H1 (cell line): Measurements from ENCODE around the gene ZNF468. TPM values are rescaled to one million over a fixed set of nuclear protein-coding genes. Genes with fewer than 3 reads are reported as not detected.

Source experiments
- CTCF ChIA-PET: fragments of 300-600 bp; sonication (Branson Sonifier 250); formaldehyde crosslinking; loops from one replicate; lab custom pipeline; 2021; ENCODE audit not compliant: partially characterized antibody; lab: Charles Lee
- POLR2A ChIA-PET: fragments of 300-600 bp; sonication (Branson Sonifier 250); formaldehyde crosslinking; loops from one replicate; lab custom pipeline; 2021; ENCODE audit warnings: inconsistent platforms; ENCODE audit not compliant: partially characterized antibody; lab: Charles Lee
- DNase-seq, 2 experiments: peaks; one replicate each; pipeline versions ENCODE4 v3.0.0 to v3.0.0-alpha.2; 2010 to 2022; ENCODE audit warnings: low spot score in 2 of 2, low read depth in 1 of 2, mixed read lengths in 1 of 2
- FAIRE-seq: peaks from 2 replicates; lab custom pipeline; 2011; peaks lifted over from hg19 to GRCh38; lab: Jason Lieb, UNC
- H2AFZ ChIP-seq: 2 replicates; pipeline ENCODE4 v1.8.1; 2012; ENCODE audit warnings: low read length, inconsistent platforms
- H2AK5ac ChIP-seq: 2 replicates; pipeline ENCODE4 v1.6.1; 2013; ENCODE audit warnings: low read depth, low read length
- H2BK120ac ChIP-seq: replicated peaks from 2 replicates; pipeline ENCODE3; 2013; ENCODE audit warnings: low read depth, low read length, inconsistent platforms
- H2BK12ac ChIP-seq: 2 replicates; pipeline ENCODE4 v1.6.1; 2013; ENCODE audit warnings: low read depth, low read length
- H2BK15ac ChIP-seq: 2 replicates; pipeline ENCODE4 v1.6.1; 2013; ENCODE audit warnings: low read length
- H2BK20ac ChIP-seq: 2 replicates; pipeline ENCODE4 v1.6.1; 2013; ENCODE audit warnings: low read length
- H2BK5ac ChIP-seq: 2 replicates; pipeline ENCODE4 v1.6.1; 2013; ENCODE audit warnings: low read depth, low read length
- H3K14ac ChIP-seq: 2 replicates; pipeline ENCODE4 v1.6.1; 2013; ENCODE audit warnings: inconsistent platforms; ENCODE audit not compliant: insufficient read length
- H3K18ac ChIP-seq: 2 replicates; pipeline ENCODE4 v1.6.1; 2013; ENCODE audit warnings: low read length; ENCODE audit errors: extremely low read depth
- H3K23ac ChIP-seq: 2 replicates; pipeline ENCODE4 v1.6.1; 2013; ENCODE audit warnings: inconsistent platforms; ENCODE audit not compliant: insufficient read length
- H3K23me2 ChIP-seq: 2 replicates; pipeline ENCODE4 v1.6.1; 2013; ENCODE audit warnings: low read depth, low read length
- H3K27ac ChIP-seq: 2 replicates; pipeline ENCODE4 v1.6.1; 2011; ENCODE audit warnings: low read depth, low read length, inconsistent platforms
- H3K27me3 ChIP-seq, 4 experiments: replicated peaks in 1 of 4; 1 replicate in 1 of 4; 2 replicates in 3 of 4; pipeline versions ENCODE4 v1.6.1 to v1.8.1; 2011 to 2013; ENCODE audit warnings: low read length in 3 of 4, mild to moderate bottlenecking in 3 of 4, inconsistent platforms in 2 of 4, mixed read lengths in 2 of 4, moderate library complexity in 1 of 4; ENCODE audit not compliant: control insufficient read depth in 3 of 4, insufficient read depth in 3 of 4; ENCODE audit errors: extremely low read depth in 1 of 4
- H3K36me3 ChIP-seq, 4 experiments: 2 replicates each; pipeline versions ENCODE4 v1.6.1 to v1.8.1; 2011 to 2013; ENCODE audit warnings: mild to moderate bottlenecking in 4 of 4, low read length in 3 of 4, moderate library complexity in 2 of 4, control low read depth in 1 of 4, inconsistent platforms in 1 of 4; ENCODE audit not compliant: insufficient read depth in 4 of 4, control insufficient read depth in 2 of 4
- H3K4ac ChIP-seq: replicated peaks from 2 replicates; pipeline ENCODE3; 2013; ENCODE audit warnings: low read length, low read depth, mixed read lengths, inconsistent platforms; ENCODE audit not compliant: insufficient read length
- H3K4me1 ChIP-seq, 4 experiments: replicated peaks in 1 of 4; 1 replicate in 1 of 4; 2 replicates in 3 of 4; pipeline versions ENCODE4 v1.6.1 to v1.8.1; 2011 to 2013; ENCODE audit warnings: low read length in 3 of 4, inconsistent platforms in 2 of 4, mixed read lengths in 1 of 4; ENCODE audit not compliant: insufficient read depth in 4 of 4, control insufficient read depth in 3 of 4
- H3K4me2 ChIP-seq, 2 experiments: 2 replicates each; pipeline versions ENCODE4 v1.6.1 to v1.8.1; 2011 to 2013; ENCODE audit warnings: low read depth in 2 of 2, low read length in 2 of 2, control low read depth in 1 of 2, inconsistent platforms in 1 of 2, mild to moderate bottlenecking in 1 of 2; ENCODE audit not compliant: insufficient read depth in 1 of 2
- H3K4me3 ChIP-seq, 4 experiments: fragments of 200-600, 300-600 bp in 1 of 4; sonication (generic), shearing (Covaris generic), sonication (Bioruptor Twin) in 1 of 4; 2 replicates each; pipeline versions ENCODE4 v1.5.1 to v1.8.1; 2011 to 2016; ENCODE audit warnings: low read length in 4 of 4, low read depth in 3 of 4, control low read depth in 2 of 4, inconsistent platforms in 2 of 4, mild to moderate bottlenecking in 2 of 4, mixed read lengths in 1 of 4, moderate library complexity in 1 of 4; ENCODE audit not compliant: insufficient read depth in 2 of 4; ENCODE audit errors: extremely low read depth in 1 of 4
- H3K56ac ChIP-seq: replicated peaks from 2 replicates; pipeline ENCODE3; 2013; ENCODE audit warnings: low read depth, mild to moderate bottlenecking, mixed read lengths, low read length, inconsistent platforms; ENCODE audit not compliant: insufficient read length
- H3K79me1 ChIP-seq: 2 replicates; pipeline ENCODE4 v1.6.1; 2013; ENCODE audit warnings: low read depth, low read length, control low read depth
- H3K79me2 ChIP-seq, 2 experiments: 2 replicates each; pipeline versions ENCODE4 v1.6.1 to v1.8.1; 2012 to 2013; ENCODE audit warnings: low read length in 2 of 2, mild to moderate bottlenecking in 2 of 2, inconsistent platforms in 1 of 2; ENCODE audit not compliant: insufficient read depth in 2 of 2, control insufficient read depth in 1 of 2
- H3K9ac ChIP-seq, 4 experiments: replicated peaks in 1 of 4; 1 replicate in 1 of 4; 2 replicates in 3 of 4; pipeline versions ENCODE4 v1.6.1 to v1.8.1; 2011 to 2013; ENCODE audit warnings: low read depth in 3 of 4, low read length in 3 of 4, control low read depth in 2 of 4, mild to moderate bottlenecking in 2 of 4, moderate library complexity in 2 of 4, inconsistent platforms in 1 of 4; ENCODE audit errors: extremely low read depth in 1 of 4
- H3K9me3 ChIP-seq, 2 experiments: 2 replicates each; pipeline versions ENCODE4 v1.6.1 to v1.8.1; 2012 to 2013; ENCODE audit warnings: mild to moderate bottlenecking in 2 of 2, moderate library complexity in 2 of 2, control low read depth in 1 of 2, inconsistent platforms in 1 of 2, low read depth in 1 of 2, low read length in 1 of 2, mixed read lengths in 1 of 2; ENCODE audit not compliant: insufficient read depth in 2 of 2
- H4K20me1 ChIP-seq, 2 experiments: replicated peaks in 1 of 2; 2 replicates each; pipeline versions ENCODE3 to v1.8.1; 2011 to 2013; ENCODE audit warnings: inconsistent platforms in 2 of 2, low read length in 2 of 2, mild to moderate bottlenecking in 1 of 2; ENCODE audit not compliant: insufficient read depth in 2 of 2, control insufficient read depth in 1 of 2
- H4K5ac ChIP-seq: 2 replicates; pipeline ENCODE4 v1.6.1; 2013; ENCODE audit warnings: low read length, low read depth, mixed read lengths, inconsistent platforms; ENCODE audit not compliant: insufficient read length
- H4K8ac ChIP-seq: 2 replicates; pipeline ENCODE4 v1.8.0; 2013; ENCODE audit warnings: mild to moderate bottlenecking, moderate library complexity, low read length, inconsistent platforms; ENCODE audit not compliant: insufficient read depth; ENCODE audit errors: extremely low read depth
- H4K91ac ChIP-seq: replicated peaks from 2 replicates; pipeline ENCODE3; 2013; ENCODE audit warnings: low read length, mixed read lengths, inconsistent platforms; ENCODE audit not compliant: insufficient read length
- BRCA1 ChIP-seq: IDR thresholded peaks from 2 replicates; pipeline ENCODE4 v1.6.1; 2012; ENCODE audit warnings: low read depth, low read length, improper control_type of control experiment
- CTBP2 ChIP-seq: IDR thresholded peaks from 2 replicates; pipeline ENCODE4 v1.7.0; 2011; ENCODE audit warnings: borderline replicate concordance, mild to moderate bottlenecking, moderate library complexity, mixed read lengths, low read length; ENCODE audit not compliant: insufficient read depth, insufficient read length
- GTF2F1 ChIP-seq: IDR thresholded peaks from 2 replicates; pipeline ENCODE4 v1.6.1; 2012; ENCODE audit warnings: low read depth, low read length, improper control_type of control experiment, borderline replicate concordance
- HDAC2 ChIP-seq, 2 experiments: fragments of 300-600 bp in 1 of 2; sonication (generic) in 1 of 2; IDR thresholded peaks; 2 replicates each; pipeline ENCODE4 v1.6.1; 2011 to 2012; ENCODE audit warnings: low read depth in 2 of 2, low read length in 2 of 2, mild to moderate bottlenecking in 2 of 2, moderate library complexity in 2 of 2, borderline replicate concordance in 1 of 2, inconsistent platforms in 1 of 2
- JUN ChIP-seq: IDR thresholded peaks from 2 replicates; pipeline ENCODE4 v1.6.1; 2011; ENCODE audit warnings: low read depth, mild to moderate bottlenecking, improper control_type of control experiment, low read length
- JUND ChIP-seq: IDR thresholded peaks from 2 replicates; pipeline ENCODE4 v1.6.1; 2011; ENCODE audit warnings: mild to moderate bottlenecking, improper control_type of control experiment, low read length
- KDM1A ChIP-seq: fragments of 200-600, 300-600 bp; sonication (generic); IDR thresholded peaks from 2 replicates; pipeline ENCODE4 v1.7.1; 2016; ENCODE audit warnings: mild to moderate bottlenecking, low read length, borderline replicate concordance
- KDM4A ChIP-seq: IDR thresholded peaks from one replicate; pipeline ENCODE4 v1.7.1; 2012; ENCODE audit warnings: low read depth, mild to moderate bottlenecking, moderate library complexity, low read length, inconsistent platforms; ENCODE audit not compliant: severe bottlenecking
- RAD21 ChIP-seq, 2 experiments: IDR thresholded peaks in 1 of 2; conservative IDR thresholded peaks in 1 of 2; 2 replicates each; pipeline ENCODE4 v1.6.1; 2011; ENCODE audit warnings: low read depth in 2 of 2, low read length in 2 of 2, improper control_type of control experiment in 1 of 2, inconsistent platforms in 1 of 2, mild to moderate bottlenecking in 1 of 2, moderate library complexity in 1 of 2
- RBBP5 ChIP-seq: IDR thresholded peaks from 2 replicates; pipeline ENCODE4 v1.7.1; 2012; ENCODE audit warnings: low read depth, mild to moderate bottlenecking, inconsistent platforms, low read length, moderate library complexity, borderline replicate concordance
- SAP30 ChIP-seq: fragments of 300-600 bp; sonication (generic); IDR thresholded peaks from 2 replicates; pipeline ENCODE4 v1.7.1; 2012; ENCODE audit warnings: low read length, moderate library complexity, mild to moderate bottlenecking, inconsistent platforms; ENCODE audit not compliant: insufficient read depth, insufficient replicate concordance
- TBP ChIP-seq: IDR thresholded peaks from 2 replicates; pipeline ENCODE4 v1.6.1; 2011; ENCODE audit warnings: low read depth, low read length, improper control_type of control experiment
- YY1 ChIP-seq: IDR thresholded peaks from 2 replicates; pipeline ENCODE4 v1.6.1; 2011; ENCODE audit warnings: low read depth, mild to moderate bottlenecking, low read length
- WGBS, 2 experiments: shearing (Covaris generic) in 1 of 2; methylation state at CpG; one replicate each; pipeline versions ENCODE4 v1.1.6 to v1.1.7; 2013 to 2015; ENCODE audit warnings: low lambda C conversion rate in 2 of 2, mixed read lengths in 2 of 2, inconsistent platforms in 1 of 2, low coverage in 1 of 2, missing lambda C conversion rate in 1 of 2; ENCODE audit not compliant: insufficient replicate concordance in 2 of 2, insufficient coverage in 1 of 2, insufficient read length in 1 of 2; ENCODE audit errors: extremely low coverage in 1 of 2, missing lambda C conversion rate in 1 of 2; 5-methylcytosine and 5-hydroxymethylcytosine counted together
- polyA plus RNA-seq, 7 experiments: library from polyadenylated mRNA; depleted of rRNA in 3 of 7; stranded (reverse) in 5 of 7; unstranded in 2 of 7; fragments of >200 nt in 5 of 7; fragments of 200-250 nt in 2 of 7; gene quantifications; 1 replicate in 5 of 7; 2 replicates in 1 of 7; 4 replicates in 1 of 7; pipeline versions ENCODE4 v1.2.1 to v1.2.3, GENCODE V29; 2011 to 2013; ENCODE audit warnings: missing spikeins in 2 of 7, mixed read lengths in 2 of 7
- total RNA-seq: library from RNA; stranded (reverse); fragmentation: NEBNext Ultra II Directional; extraction: Animal tissue kit (Norgen Biotek cat#: 25700); gene quantifications from 2 replicates; pipeline ENCODE4 v1.2.1, GENCODE V29; 2021

Gene ZNF468
- total and polyA plus RNA-seq, 2 of the 8 experiments (the other 6 are each of a cell fraction or from before 2014, with no cell fraction given), result 13.5 to 26.1 TPM

DNA sequence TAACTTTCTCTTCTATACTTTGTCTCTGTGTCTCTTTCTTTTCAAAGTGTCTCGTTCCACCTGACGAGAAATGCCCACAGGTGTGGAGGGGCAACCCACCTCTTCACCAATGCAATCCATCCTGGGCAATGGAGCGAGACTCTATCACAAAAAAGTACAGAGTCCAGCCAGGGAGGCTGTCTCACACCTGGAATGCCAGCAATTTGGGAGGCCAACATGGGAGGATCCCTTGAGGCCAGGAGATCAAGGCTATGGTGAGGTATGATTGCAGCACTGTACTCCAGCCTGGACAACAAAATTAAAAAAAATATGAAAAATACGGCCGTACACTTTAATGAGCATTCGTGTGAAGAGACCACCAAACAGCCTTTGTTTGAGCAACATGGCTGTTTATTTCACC lies 68.0 kb downstream of the ZNF468 start:
- Histone ChIP-seq H3K14ac (no peak overlapping the region), H3K4me2 (no peak overlapping the region), H2BK12ac (no peak overlapping the region), H3K9ac (no peak overlapping the region), H4K20me1 (no peaks in the 10 kb centered on the region), H3K9me3 (no peaks in the 10 kb centered on the region; a peak in 1 of 4 replicates), H2BK20ac (no peak overlapping the region), H3K18ac (no peak overlapping the region), H3K36me3 (no peaks in the 10 kb centered on the region), H3K4ac (no peak overlapping the region), H3K27me3 (peaks cover 0 to 17% (median 6%) of the 10 kb centered on the region in 4 experiments; a peak in 5 of 7 replicates), H4K8ac (no peak overlapping the region), H2BK5ac (no peak overlapping the region; the same call in 1 of the 2 replicates), H2AK5ac (no peak overlapping the region), H4K5ac (no peak overlapping the region), H3K27ac (no peak overlapping the region), H3K4me1 (peaks cover 0 to 2% (median 0%) of the 10 kb centered on the region in 4 experiments; a peak in 1 of 7 replicates), H2BK120ac (no peak overlapping the region), H3K79me1 (no peaks in the 10 kb centered on the region), H3K56ac (no peak overlapping the region), H3K79me2 (no peaks in the 10 kb centered on the region), H2AFZ (no peak overlapping the region), H2BK15ac (no peak overlapping the region)
- WGBS, 2 experiments, result 93% methylated on average over 6 of the region's 6 CpGs; no CpG with 5 or more reads in 1 of the 2 experiments
- DNase-seq, result no peak
- POLR2A ChIA-PET, result no interaction called here
- TF ChIP-seq YY1 (no peak), HDAC2 (IDR thresholded peaks at IDR 0.05; ENCODE audit: borderline replicate concordance in 1 of 2, low read depth in 2 of 2, low read length in 2 of 2) (no peak), GTF2F1 (no peak), JUND (no peak), CTBP2 (no peak), RBBP5 (no peak), RAD21 (IDR thresholded peaks at IDR 0.05 in 1 of 2, conservative IDR thresholded peaks at IDR 0.05 in 1 of 2; ENCODE audit: low read depth in 2 of 2, low read length in 2 of 2) (no peak), BRCA1 (no peak), KDM4A (no peak), KDM1A (no peak), TBP (no peak), JUN (no peak), SAP30 (no peak)
- TF ChIP-seq, all 59 proteins: peak for 0
- no peak for FAIRE-seq
- H4K91ac ChIP-seq, result no peak overlapping the region
- CTCF ChIA-PET, result no interaction called here
- H3K23ac ChIP-seq, result no peak overlapping the region
- peaks cover 8% of the 10 kb centered on the region for H3K23me2 ChIP-seq
- H3K4me3 ChIP-seq, result no peak overlapping the region
